Motor neuron (in vitro differentiated cells): ENCODE data around the gene TCERG1L. TPM values are rescaled to one million over a fixed set of nuclear protein-coding genes. Genes with fewer than 3 reads are reported as not detected.
A peak's percentile ranks its signal among the peaks of the same experiment; 100 is the strongest.
"Not testable (repeated sequence)": the region's sequence is repeated elsewhere in the genome, so short reads cannot be mapped to it uniquely, and the experiment has no call there.

Experiments used
- ATAC-seq, 8 experiments: fragments of 200-7000 bp; cut with Tn5 transposase; replicated peaks in 6 of 8; 2 replicates each; pipeline ENCODE4 v1.8.0; 2021; ENCODE audit warnings: mild to moderate bottlenecking in 8 of 8, moderate library complexity in 8 of 8
- H3K27ac ChIP-seq, 2 donors: fragments of 250-450 bp; sonication (Bioruptor Pico); 2 replicates each; pipeline ENCODE4 v1.9.0; 2021; ENCODE audit warnings: antibody characterized with exemption in 2 of 2, mild to moderate bottlenecking in 2 of 2, moderate library complexity in 1 of 2
- H3K4me1 ChIP-seq, 2 donors: fragments of 250-450 bp; sonication (Bioruptor Pico); replicated peaks in 1 of 2; 2 replicates each; pipeline ENCODE4 v1.6.1; 2021; ENCODE audit warnings: antibody characterized with exemption in 2 of 2, mild to moderate bottlenecking in 2 of 2, moderate library complexity in 1 of 2
- H3K4me3 ChIP-seq, 5 donors: fragments of 250-450 bp; sonication (Bioruptor Pico); 2 replicates each; pipeline ENCODE4 v1.9.0; 2021; ENCODE audit warnings: antibody characterized with exemption in 5 of 5, mild to moderate bottlenecking in 5 of 5, moderate library complexity in 4 of 5
- WGBS, 10 experiments: fragments of 450-650 bp; shearing (Covaris generic); methylation state at CpG; one replicate each; pipeline ENCODE4 v1.0.0; 2022; 5-methylcytosine and 5-hydroxymethylcytosine counted together
- in situ Hi-C, 9 experiments: fragments of 400-800 bp; cut with MboI; loops; one replicate each; pipeline ENCODE4 v1.15.0; 2021; ENCODE audit warnings: low sequenced_read_pairs in 9 of 9, low pct_unique_long_range_greater_than_20kb in 2 of 9; ENCODE audit not compliant: unreplicated experiment in 9 of 9
- total RNA-seq, 8 experiments: library from RNA; unstranded; fragments of 300-600 nt; gene quantifications; 2 replicates each; pipeline versions ENCODE4 v1.2.3 to v1.2.4, GENCODE V29; 2022

Gene TCERG1L
- total RNA-seq, 8 experiments from 2014 or later, result 0.43 to 8.1 (median 2.0) TPM; not detected in 1

DNA sequence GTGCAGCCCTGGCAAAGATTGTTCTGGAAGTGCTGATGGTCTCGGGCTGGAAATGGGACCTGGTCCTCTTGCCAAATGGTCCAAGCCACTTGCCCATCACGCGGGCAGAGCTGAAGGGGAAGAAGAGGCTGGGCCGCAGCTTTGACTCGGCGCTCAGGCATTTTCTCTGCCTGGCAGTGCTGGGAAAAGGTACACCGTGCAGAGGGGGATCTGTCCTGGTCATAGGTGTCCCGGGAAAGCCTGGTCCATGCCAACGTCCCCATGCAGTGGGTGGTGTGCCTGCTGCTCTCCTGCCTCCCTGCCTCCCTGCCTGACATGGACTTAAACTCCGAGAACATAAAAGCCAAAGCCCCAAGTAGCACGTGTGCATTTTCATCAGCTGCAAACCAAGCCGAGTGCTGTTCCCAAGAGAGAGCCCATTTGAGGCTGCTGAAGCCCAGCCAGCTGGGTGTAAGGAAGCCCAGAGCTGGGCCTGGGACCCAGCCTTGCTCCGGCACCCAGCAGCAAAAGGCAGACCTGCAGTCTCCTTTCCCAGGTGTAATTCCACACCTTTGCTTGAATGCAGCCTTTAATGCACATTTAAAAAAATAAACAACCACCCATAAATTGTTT, 72.7 kb downstream of the TCERG1L start:
- in situ Hi-C loops, result no loop called here
- Histone ChIP-seq H3K4me1 (peaks cover 0 to 9% of the 10 kb centered on the region in 2 donors), H3K4me3 (no peak overlapping the region), H3K27ac (no peak overlapping the region)
- WGBS, 10 experiments, result 11 to 100% (median 73%) methylated on average over 1 to 10 of the region's 13 CpGs; no CpG with 5 or more reads in 2 of the 10 experiments
- ATAC-seq, result no peak

DNA sequence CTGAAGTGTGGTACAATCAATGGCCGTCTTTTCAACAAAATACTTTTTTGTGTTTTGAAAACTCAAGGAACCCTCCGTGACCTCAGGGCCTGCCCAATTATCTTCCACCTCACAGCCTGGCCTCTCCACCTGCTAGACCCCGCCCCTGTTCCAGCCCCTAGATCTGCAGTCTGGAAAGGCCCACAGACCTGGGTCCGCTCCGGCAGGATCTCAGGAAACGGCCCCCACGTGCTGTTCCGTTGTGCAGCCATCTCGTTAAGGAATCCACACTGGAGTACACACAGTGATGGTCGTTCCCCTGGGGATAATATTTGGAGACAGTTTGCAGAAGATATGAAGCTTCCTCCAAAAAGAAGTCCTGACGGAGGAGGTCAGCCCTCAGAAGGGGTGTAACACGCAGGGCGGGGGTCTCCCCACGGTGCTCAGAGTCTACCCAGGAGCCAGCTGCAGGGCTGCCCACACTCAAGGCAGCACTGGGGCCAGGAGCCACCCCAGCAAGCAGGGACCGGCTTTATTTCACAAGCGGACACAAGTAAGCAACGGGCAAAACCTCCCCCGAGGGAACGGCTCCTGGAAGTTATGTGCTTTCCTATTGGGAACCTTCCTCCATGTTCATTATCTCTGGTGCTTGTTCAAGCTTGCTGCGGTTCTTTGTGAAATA, 73.4 kb downstream of the TCERG1L start:
- no peak for ATAC-seq
- Histone ChIP-seq H3K27ac (no peak overlapping the region), H3K4me3 (no peak overlapping the region), H3K4me1 (peaks cover 0 to 9% of the 10 kb centered on the region in 2 donors)
- 14 to 92% (median 58%) methylated on average over 1 to 16 of the region's 20 CpGs for WGBS, 10 experiments
- in situ Hi-C loops, result no loop called here

DNA sequence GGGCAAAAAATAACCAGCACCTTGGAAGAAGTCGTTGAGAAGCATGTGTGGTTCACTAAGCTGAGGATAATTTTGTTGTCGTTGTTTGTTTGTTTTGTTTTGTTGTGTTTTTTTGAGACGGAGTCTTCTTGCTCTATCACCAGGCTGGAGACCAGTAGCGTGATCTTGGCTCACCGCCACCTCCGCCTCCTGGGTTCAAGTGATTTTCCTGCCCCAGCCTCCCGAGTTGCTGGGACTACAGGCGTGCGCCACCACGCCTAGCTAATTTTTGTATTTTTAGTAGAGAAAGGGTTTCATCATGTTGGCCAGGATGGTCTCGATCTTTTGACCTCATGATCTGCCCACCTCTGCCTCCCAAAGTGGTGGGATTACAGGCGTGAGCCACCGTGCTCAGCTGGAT, 76.9 kb downstream of the TCERG1L start:
- WGBS, 10 experiments, result 0 to 92% (median 49%) methylated on average over 1 to 9 of the region's 13 CpGs; no CpG with 5 or more reads in 2 of the 10 experiments
- in situ Hi-C loops, H3K27ac ChIP-seq, H3K4me3 ChIP-seq, H3K4me1 ChIP-seq, ATAC-seq: not testable (repeated sequence)

DNA sequence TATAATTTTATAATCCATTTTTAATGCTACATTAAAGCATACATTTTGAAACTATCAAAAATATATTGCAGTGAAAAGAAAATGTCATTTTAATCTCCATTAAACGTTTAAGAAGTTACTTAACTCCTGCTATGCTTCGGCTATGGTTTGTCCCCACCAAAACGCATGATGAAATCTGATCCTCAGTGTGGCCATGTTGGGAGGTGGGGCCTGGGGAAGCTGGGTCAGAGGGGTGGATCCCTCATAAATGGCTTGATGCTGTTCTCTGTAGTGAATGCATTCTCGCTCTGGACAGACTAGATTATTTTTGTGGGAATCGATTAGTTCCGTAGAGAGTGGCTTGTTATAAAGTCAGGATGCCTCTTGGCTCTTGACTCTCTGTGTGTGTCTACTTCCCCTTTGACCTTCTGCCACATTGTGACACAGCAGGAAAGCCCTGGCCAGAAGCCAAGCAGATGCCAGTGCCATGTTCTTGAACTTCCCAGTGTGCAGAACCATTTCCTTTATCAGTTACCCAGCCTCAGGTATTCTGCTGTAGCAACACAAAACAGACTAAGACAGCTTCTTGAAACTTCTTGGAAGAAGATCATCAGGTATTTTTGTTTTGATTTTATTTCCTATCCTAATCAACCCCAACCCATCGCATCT, 77.8 kb downstream of the TCERG1L start:
- ATAC-seq, result no peak
- WGBS, 10 experiments, result 17 to 100% (median 64%) methylated on average over 1 to 6 of the region's 7 CpGs
- Histone ChIP-seq H3K27ac (no peak overlapping the region), H3K4me1 (no peaks in the 10 kb centered on the region), H3K4me3 (no peak overlapping the region)
- in situ Hi-C loops, result no loop called here

DNA sequence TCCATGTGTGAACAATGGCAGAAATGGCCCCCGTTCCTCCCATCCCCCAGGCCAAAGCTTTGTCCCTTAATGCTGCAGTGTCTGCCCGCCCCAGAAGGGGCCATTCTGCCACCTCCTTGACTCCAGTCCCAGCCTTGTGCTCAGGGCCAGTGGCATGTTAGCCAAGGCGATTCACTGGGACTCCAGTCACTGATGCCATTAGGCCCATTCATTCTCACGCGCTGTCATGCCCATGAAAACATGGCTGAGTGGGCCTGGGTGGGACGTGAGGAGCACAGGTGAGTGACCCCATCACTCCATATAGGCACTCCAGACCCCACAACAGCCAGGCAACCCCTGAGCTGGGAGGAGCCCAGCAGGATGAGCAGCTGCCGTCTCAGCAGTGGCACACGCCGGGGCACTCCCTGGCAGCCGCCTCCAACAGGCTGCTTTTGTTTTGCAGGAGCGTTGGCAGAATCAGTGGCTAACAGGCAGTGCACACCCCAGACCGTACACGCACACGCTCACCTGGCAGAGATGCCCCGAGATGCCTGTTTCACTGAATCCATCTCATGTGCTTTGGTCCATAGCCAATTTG, 79.5 kb downstream of the TCERG1L start:
- 43 to 100% (median 60%) methylated on average over 3 to 11 of the region's 15 CpGs; no CpG with 5 or more reads in 2 of the 10 experiments for WGBS, 10 experiments
- in situ Hi-C loops, result no loop called here
- ATAC-seq, result no peak
- H3K27ac ChIP-seq, result no peak overlapping the region
- no peak overlapping the region for H3K4me3 ChIP-seq
- H3K4me1 ChIP-seq, result no peaks in the 10 kb centered on the region

DNA sequence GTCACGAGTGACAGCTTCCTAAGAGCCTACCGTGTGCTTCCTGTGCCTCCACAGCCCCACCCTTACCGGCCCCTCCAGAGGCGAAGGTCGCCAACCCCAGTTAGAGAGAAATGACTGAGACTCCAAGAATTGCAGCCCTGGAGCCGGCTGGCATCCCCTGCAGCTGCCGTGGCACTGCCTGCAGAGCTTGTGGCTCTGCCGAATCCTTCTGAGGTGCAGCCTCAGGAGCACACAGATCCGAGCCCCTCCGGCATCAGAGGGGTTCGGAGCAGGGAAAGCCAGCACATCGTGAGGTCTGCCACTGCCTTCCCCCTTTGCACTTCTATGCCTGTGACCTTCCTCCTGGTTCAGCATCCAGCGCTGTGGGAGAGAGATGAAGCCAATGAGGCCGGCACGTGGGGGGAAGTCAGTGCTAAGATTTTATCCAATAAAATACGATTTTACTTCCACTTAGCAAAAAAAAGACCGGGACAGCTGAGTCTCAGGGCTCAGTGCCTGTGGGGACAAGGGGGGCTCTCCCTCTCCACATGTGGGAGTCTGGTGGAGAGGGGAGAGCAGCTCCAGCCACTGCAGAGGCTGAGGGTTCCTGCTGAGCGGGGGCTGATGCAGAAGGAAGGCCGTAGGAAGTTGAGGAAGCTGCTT, 80.1 kb downstream of the TCERG1L start:
- H3K27ac ChIP-seq, result no peak overlapping the region
- ATAC-seq, result peak in 1 of 8 experiments; percentile 15
- no peaks in the 10 kb centered on the region for H3K4me1 ChIP-seq
- WGBS, 10 experiments, result 0 to 88% (median 44%) methylated on average over 1 to 12 of the region's 19 CpGs; no CpG with 5 or more reads in 1 of the 10 experiments
- H3K4me3 ChIP-seq, result no peak overlapping the region
- in situ Hi-C loops, result no loop called here

DNA sequence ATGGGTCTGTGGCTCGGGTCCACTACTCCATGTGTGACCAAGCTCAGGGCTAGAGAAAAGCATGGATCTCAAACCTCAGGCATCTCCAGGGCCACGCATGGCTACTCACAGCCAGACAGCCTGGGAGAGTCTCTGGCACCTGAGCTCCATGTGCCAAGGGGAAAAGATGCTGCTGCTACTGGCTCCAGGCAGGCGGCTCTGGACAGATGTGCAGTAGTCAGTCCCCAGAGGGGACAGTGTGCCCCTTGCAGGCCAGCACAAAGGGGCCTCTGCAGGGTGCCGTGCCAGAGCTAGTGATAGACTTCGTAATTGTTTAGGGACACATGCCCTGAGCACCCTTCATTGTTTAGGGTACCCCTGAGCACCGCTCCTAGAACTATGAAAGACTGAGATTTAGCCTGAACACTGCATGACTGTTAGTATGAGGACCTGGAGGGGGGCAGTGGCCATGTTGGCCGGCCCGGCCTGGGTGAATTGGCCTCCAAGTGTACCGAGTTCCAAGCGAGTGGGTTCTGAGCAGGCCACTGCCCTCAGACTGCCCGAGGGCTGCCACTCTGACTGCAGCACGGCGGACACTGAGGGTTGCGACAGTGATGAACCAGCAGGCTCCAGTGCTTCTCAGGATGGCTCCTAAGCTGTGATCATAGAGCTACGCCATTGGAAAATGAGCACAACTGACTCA, 80.7 kb downstream of the TCERG1L start:
- H3K27ac ChIP-seq, result no peak overlapping the region
- 20 to 91% (median 52%) methylated on average over 1 to 6 of the region's 15 CpGs; no CpG with 5 or more reads in 1 of the 10 experiments for WGBS, 10 experiments
- ATAC-seq, result peak in 1 of 8 experiments; percentile 15
- no peak overlapping the region for H3K4me3 ChIP-seq
- in situ Hi-C loops, result no loop called here
- H3K4me1 ChIP-seq, result no peaks in the 10 kb centered on the region

DNA sequence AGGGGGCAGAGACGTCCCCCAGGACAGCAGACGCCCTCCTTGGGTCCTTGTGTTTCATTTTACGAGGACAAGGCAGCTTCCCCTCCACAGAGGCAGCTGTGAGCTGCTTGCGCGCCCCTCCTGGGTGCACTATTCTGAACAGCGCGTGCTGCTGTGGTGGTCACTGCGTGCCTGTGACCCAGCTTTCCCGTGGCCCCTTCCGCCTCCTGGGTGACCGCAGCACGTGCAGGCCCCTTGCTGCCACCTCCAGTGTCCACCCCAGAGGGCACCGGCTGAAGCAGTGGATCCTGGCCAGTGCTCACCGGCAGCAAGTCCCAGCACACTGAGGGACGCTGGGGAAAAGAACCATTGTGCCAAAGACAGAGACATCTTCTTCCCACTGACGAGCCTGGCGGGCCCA, 81.4 kb downstream of the TCERG1L start:
- WGBS, 10 experiments, result 20 to 80% (median 53%) methylated on average over 2 to 7 of the region's 17 CpGs; no CpG with 5 or more reads in 3 of the 10 experiments
- no peaks in the 10 kb centered on the region for H3K4me1 ChIP-seq
- in situ Hi-C loops, result no loop called here
- no peak overlapping the region for H3K27ac ChIP-seq
- no peak for ATAC-seq
- no peak overlapping the region for H3K4me3 ChIP-seq

DNA sequence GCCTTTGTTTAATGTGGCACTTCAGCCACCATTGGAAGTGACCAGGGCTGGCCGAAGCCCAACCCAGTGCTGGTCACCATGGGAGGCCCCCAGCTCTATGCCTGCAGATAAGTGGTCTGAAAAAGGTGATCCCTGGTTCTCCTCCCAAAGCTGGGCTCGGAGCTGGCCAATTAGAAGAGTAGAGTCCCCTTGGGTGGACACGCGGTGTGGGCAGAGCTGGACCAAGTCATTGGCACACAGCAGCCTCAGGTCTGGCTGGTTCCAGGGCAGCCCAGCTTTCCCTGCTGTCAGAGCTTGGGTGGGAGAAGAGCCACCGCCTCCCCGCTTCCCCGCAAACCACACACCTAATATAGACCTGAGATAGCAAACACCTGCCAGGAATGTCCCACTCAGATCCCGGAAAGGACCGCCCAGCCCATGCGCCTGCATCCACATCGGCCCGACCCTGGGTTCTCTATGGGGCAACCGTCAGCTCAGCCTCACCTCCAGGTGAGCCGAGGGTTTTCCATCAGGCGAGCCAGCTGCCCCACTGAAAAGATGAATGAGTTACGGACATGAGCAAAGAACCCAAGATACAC, 84.3 kb downstream of the TCERG1L start:
- 28 to 94% (median 79%) methylated on average over 1 to 13 of the region's 16 CpGs; no CpG with 5 or more reads in 4 of the 10 experiments for WGBS, 10 experiments
- no peak for ATAC-seq
- Histone ChIP-seq H3K4me1 (no peaks in the 10 kb centered on the region), H3K4me3 (no peak overlapping the region), H3K27ac (no peak overlapping the region)
- in situ Hi-C loops, result no loop called here

DNA sequence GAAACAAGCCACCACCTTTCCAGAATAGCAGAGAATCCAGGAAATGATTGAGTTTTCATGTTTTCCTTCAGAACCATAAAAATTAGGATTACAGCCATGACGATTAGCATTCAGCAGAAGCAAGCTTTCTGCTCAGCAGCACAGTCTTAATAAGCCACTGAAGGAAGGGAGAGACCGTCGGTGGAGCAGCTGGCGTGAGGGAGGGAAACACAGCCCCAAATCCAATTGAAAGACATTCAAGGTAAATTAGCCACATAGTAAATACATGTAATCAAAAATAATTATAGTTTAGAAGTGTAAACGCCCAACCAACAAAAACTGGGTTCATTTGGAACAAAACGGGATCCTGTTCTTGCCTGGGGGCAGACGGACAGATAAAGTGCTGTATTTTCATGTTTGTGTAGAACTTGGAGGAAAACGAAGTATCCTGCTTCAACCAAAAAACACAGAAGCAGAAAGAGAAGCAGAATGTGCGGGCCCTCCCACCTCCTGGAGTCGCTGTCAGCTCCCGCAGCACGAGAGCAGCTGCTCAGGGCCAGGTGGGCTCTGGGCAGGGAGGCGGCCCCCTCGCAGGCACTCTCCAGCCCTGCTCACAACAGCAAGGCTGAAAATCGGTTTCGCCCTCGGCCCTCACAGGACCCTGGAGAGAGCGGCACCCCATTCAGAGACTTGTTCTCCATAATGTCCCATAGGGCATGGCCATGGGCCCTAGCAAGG, 84.9 kb downstream of the TCERG1L start:
- Histone ChIP-seq H3K4me1 (no peaks in the 10 kb centered on the region), H3K4me3 (no peak overlapping the region), H3K27ac (no peak overlapping the region)
- in situ Hi-C loops, result no loop called here
- ATAC-seq, result no peak
- 0 to 90% (median 39%) methylated on average over 2 to 15 of the region's 18 CpGs for whole genome bisulfite sequencing, 10 experiments

DNA sequence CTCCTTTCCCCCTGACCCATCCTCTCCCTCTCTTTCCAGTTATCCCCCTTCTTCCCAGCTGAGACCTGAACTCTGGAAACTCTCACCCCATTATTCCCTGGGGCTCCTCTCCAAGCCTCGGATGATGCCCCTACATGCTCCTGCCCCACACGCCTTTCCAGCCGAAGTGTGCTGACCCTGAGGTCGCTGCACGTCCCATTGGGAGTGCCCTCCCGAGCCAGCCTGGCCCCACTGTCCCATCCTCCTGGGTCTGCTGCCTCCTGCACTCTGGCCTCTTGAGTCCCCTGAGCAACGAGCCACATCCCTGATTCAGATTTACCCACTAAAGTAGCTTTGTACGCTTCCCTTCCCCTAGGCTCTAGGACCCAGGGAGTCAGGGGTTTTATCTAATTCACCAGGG, 87.4 kb downstream of the TCERG1L start:
- in situ Hi-C loops, result no loop called here
- H3K4me3 ChIP-seq, result no peak overlapping the region
- H3K4me1 ChIP-seq, result no peaks in the 10 kb centered on the region
- 17 to 100% (median 43%) methylated on average over 1 to 3 of the region's 8 CpGs; no CpG with 5 or more reads in 5 of the 10 experiments for WGBS, 10 experiments
- no peak for ATAC-seq
- no peak overlapping the region for H3K27ac ChIP-seq

DNA sequence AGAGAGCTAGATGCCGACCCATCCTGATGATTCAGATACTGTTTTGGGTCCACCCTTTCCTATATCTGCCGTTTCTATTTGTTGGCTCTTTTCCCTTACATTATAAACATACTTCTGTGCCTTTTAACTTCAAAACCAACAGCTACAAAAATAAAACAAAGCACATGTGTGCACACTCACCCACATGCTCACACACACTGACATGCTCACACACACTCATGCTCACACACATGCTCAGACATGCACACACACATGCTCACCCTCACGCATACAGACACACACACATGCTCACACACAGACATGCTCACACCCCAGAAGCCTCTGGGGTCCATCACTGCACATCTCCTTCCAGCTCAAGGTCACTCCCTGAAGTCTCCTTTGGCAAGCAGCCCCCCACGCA, 88.1 kb downstream of the TCERG1L start:
- H3K4me3 ChIP-seq, result no peak overlapping the region
- no peaks in the 10 kb centered on the region for H3K4me1 ChIP-seq
- ATAC-seq, result no peak
- in situ Hi-C loops, result no loop called here
- WGBS, 10 experiments, result 8 to 94% (median 68%) methylated on average over 1 to 3 of the region's 4 CpGs; no CpG with 5 or more reads in 2 of the 10 experiments
- no peak overlapping the region for H3K27ac ChIP-seq
